GM19351 (cell line): ENCODE data around the gene GPR83.
"Not testable (repeated sequence)": the region's sequence is repeated elsewhere in the genome, so short reads cannot be mapped to it uniquely, and the experiment has no call there.

Source experiments
- ATAC-seq: cut with Tn5 transposase; IDR thresholded peaks from one replicate; pipeline ENCODE4 v1.9.1; 2021; ENCODE audit warnings: mild to moderate bottlenecking, moderate library complexity; ENCODE audit not compliant: unreplicated experiment

The GPR83 gene

GRCh38 chr11:94376841-94377240, 24.4 kb downstream of the GPR83 start:
- ATAC-seq = no peak

GRCh38 chr11:94370576-94370975, 30.6 kb downstream of the GPR83 start:
- not testable (repeated sequence) for ATAC-seq

- not testable (repeated sequence) for ATAC-seq
These were observed 50.2 kb downstream of the GPR83 start for GRCh38 chr11:94350850-94351563.

- ATAC-seq = not testable (repeated sequence)
These were observed 54.9 kb downstream of the GPR83 start for GRCh38 chr11:94346311-94346710.

- no peak for ATAC-seq
These were observed 57.7 kb downstream of the GPR83 start for GRCh38 chr11:94343495-94343894.

GRCh38 chr11:94342250-94342649, 59.0 kb downstream of the GPR83 start:
- ATAC-seq = no peak

GRCh38 chr11:94338651-94339050, 62.6 kb downstream of the GPR83 start:
- no peak for ATAC-seq

- no peak for ATAC-seq
These were observed 65.2 kb downstream of the GPR83 start for GRCh38 chr11:94336033-94336432.

- no peak for ATAC-seq
These were observed 68.4 kb downstream of the GPR83 start for GRCh38 chr11:94332814-94333213.

- no peak for ATAC-seq
These were observed 70.4 kb downstream of the GPR83 start for GRCh38 chr11:94330789-94331188.

- ATAC-seq = no peak
These were observed 71.7 kb downstream of the GPR83 start for GRCh38 chr11:94329501-94329900.

GRCh38 chr11:94328587-94329080, 72.6 kb downstream of the GPR83 start:
- ATAC-seq = no peak
